HepG2 (cell line): ENCODE results near the gene ZFR. TPM values are rescaled to one million over a fixed set of nuclear protein-coding genes. Genes with fewer than 3 reads are reported as not detected.

Experiments
- ARID2 ChIP-seq: sonication (generic); formaldehyde crosslinking; IDR thresholded peaks from 2 replicates; pipeline ENCODE4 v1.8.1; 2022; ENCODE audit warnings: mild to moderate bottlenecking, missing genetic modification reagents, borderline replicate concordance
- CERS6 ChIP-seq: sonication (generic); formaldehyde crosslinking; IDR thresholded peaks from 2 replicates; pipeline ENCODE4 v1.5.0; 2020; ENCODE audit warnings: missing genetic modification reagents
- DBP ChIP-seq: sonication (generic); formaldehyde crosslinking; IDR thresholded peaks from 2 replicates; pipeline ENCODE4 v1.4.0; 2020; ENCODE audit warnings: missing genetic modification reagents; ENCODE audit errors: not compliant biosample characterization
- HOXD1 ChIP-seq: sonication (generic); formaldehyde crosslinking; IDR thresholded peaks from 2 replicates; pipeline ENCODE4 v1.5.0; 2020; ENCODE audit warnings: missing genetic modification reagents
- KDM3A ChIP-seq: IDR thresholded peaks from 2 replicates; pipeline ENCODE4 v1.6.1; 2018; ENCODE audit warnings: low read depth, missing compliant biosample characterization
- MEIS2 ChIP-seq: sonication (generic); formaldehyde crosslinking; IDR thresholded peaks from 2 replicates; pipeline ENCODE4 v1.9.0; 2021; ENCODE audit warnings: mild to moderate bottlenecking, missing genetic modification reagents
- NFRKB ChIP-seq: fragments of 450-650 bp; IDR thresholded peaks from 2 replicates; pipeline ENCODE4 v1.6.1; 2017
- PLSCR1 ChIP-seq: sonication (generic); formaldehyde crosslinking; IDR thresholded peaks from 2 replicates; pipeline ENCODE4 v1.5.0; 2020; ENCODE audit warnings: missing genetic modification reagents, mild to moderate bottlenecking, borderline replicate concordance
- PRDM10 ChIP-seq: sonication (generic); formaldehyde crosslinking; IDR thresholded peaks from 2 replicates; pipeline ENCODE4 v1.4.0; 2020; ENCODE audit warnings: low read depth, missing genetic modification reagents
- SOX6 ChIP-seq, 2 experiments: fragments of 450-650 bp in 1 of 2; sonication (generic) in 1 of 2; formaldehyde crosslinking in 1 of 2; IDR thresholded peaks; 2 replicates each; pipeline versions ENCODE4 v1.4.0 to v1.6.1; 2017 to 2020; ENCODE audit warnings: antibody characterized with exemption in 1 of 2, mild to moderate bottlenecking in 1 of 2, missing genetic modification reagents in 1 of 2
- STAG1 ChIP-seq: sonication (generic); formaldehyde crosslinking; IDR thresholded peaks from 2 replicates; pipeline ENCODE4 v1.4.0; 2020; ENCODE audit warnings: missing genetic modification reagents
- ZNF562 ChIP-seq: sonication (generic); formaldehyde crosslinking; IDR thresholded peaks from 2 replicates; pipeline ENCODE4 v1.8.0; 2022; ENCODE audit warnings: missing genetic modification reagents, borderline replicate concordance
- ZNF567 ChIP-seq: sonication (generic); formaldehyde crosslinking; IDR thresholded peaks from 2 replicates; pipeline ENCODE4 v1.8.1; 2023; ENCODE audit warnings: mild to moderate bottlenecking, missing genetic modification reagents, borderline replicate concordance
- ZNF598 ChIP-seq: sonication (generic); formaldehyde crosslinking; IDR thresholded peaks from 2 replicates; pipeline ENCODE4 v1.5.1; 2020; ENCODE audit warnings: mild to moderate bottlenecking, missing genetic modification reagents, borderline replicate concordance
- ZNF703 ChIP-seq: sonication (generic); formaldehyde crosslinking; IDR thresholded peaks from 2 replicates; pipeline ENCODE4 v1.5.1; 2020; ENCODE audit warnings: missing genetic modification reagents, mild to moderate bottlenecking, moderate library complexity, borderline replicate concordance
- ZUFSP ChIP-seq: sonication (generic); formaldehyde crosslinking; IDR thresholded peaks from 2 replicates; pipeline ENCODE4 v1.9.0; 2021; ENCODE audit warnings: missing genetic modification reagents, mild to moderate bottlenecking, borderline replicate concordance
- polyA plus RNA-seq, 8 experiments: library from polyadenylated mRNA; depleted of rRNA in 3 of 8; stranded (reverse) in 7 of 8; unstranded in 1 of 8; fragments of >200 nt; fragmentation: Illumina TruSeq in 4 of 8; extraction: Trizol in 4 of 8; gene quantifications; 2 replicates each; pipeline versions ENCODE4 v1.2.1 to v1.2.3, GENCODE V29; 2011 to 2016; ENCODE audit warnings: low read depth in 4 of 8, missing spikeins in 1 of 8, mixed read lengths in 1 of 8; ENCODE audit not compliant: insufficient read depth in 1 of 8
- total RNA-seq, 5 experiments: library from RNA; depleted of rRNA; stranded (reverse); fragments of >200 nt; fragmentation: Illumina TruSeq; extraction: Trizol; gene quantifications; 2 replicates each; pipeline ENCODE4 v1.2.3, GENCODE V29; 2016; ENCODE audit warnings: low read depth in 1 of 5

Gene ZFR
- total and polyA plus RNA-seq, 2 of the 13 experiments (the other 11 are each of a cell fraction or from before 2014, with no cell fraction given), result 89.0 to 92.8 TPM

GRCh38 chr5:32444431-32445286 is at the start of gene ZFR (continued):
- TF ChIP-seq ZNF598 (CRISPR knock-in tag) (peak; percentile 84; the same call in 1 of the 2 replicates), ZUFSP (CRISPR knock-in tag) (no peak), NFRKB (no peak), HOXD1 (peak; percentile 81; the same call in 1 of the 2 replicates), KDM3A (CRISPR knock-in tag) (peak; percentile 81; the same call in 1 of the 2 replicates), PRDM10 (CRISPR knock-in tag) (no peak), MEIS2 (CRISPR knock-in tag) (peak; percentile 78; the same call in 1 of the 2 replicates), ZNF703 (CRISPR knock-in tag) (no peak), ZNF567 (CRISPR knock-in tag) (peak; percentile 70; the same call in 1 of the 2 replicates), DBP (CRISPR knock-in tag) (no peak), CERS6 (CRISPR knock-in tag) (no peak), SOX6 (IDR thresholded peaks at IDR 0.05) (no peak), SOX6 (CRISPR knock-in tag; IDR thresholded peaks at IDR 0.05) (0 out of 2 replicates have a peak, but pooled peaks have one; percentile 20), PLSCR1 (CRISPR knock-in tag) (no peak), ZNF562 (CRISPR knock-in tag) (0 out of 2 replicates have a peak, but pooled peaks have one; percentile 12), ARID2 (peak; percentile 85; the same call in 1 of the 2 replicates), STAG1 (no peak; the same call in 1 of the 2 replicates)
